Measurements from ENCODE around the gene RNF166.

Gene RNF166

GRCh38 chr16:88723911-88724310 lies 17.7 kb upstream of the RNF166 start:
- no peak for DNase-seq (ENCODE audit: low read depth, low spot score)

DNA sequence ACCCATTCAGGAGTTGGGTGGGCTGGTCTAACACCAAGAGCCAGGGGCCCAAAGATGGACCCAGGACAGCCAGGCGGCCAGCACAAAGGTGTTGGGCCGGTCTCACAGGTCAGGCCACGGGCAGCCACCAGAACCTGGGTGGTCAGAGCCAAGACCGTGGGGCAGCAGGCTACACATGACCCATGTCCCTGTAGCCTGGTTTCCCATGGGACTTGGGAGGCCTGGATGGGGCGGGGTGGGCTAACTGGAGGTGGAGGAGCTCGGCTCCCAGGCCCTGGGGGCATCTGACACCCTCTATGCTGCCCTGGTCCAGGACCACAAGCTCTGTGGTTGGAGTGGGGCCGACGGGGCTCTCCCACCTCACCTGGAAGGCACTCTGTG lies 17.3 kb upstream of the RNF166 start:
- no peak for DNase-seq (ENCODE audit: low read depth, low spot score)

- no peak for DNase-seq (ENCODE audit: low read depth, low spot score)
Observed at GRCh38 chr16:88722784-88723506, 16.7 kb upstream of the RNF166 start.

DNA sequence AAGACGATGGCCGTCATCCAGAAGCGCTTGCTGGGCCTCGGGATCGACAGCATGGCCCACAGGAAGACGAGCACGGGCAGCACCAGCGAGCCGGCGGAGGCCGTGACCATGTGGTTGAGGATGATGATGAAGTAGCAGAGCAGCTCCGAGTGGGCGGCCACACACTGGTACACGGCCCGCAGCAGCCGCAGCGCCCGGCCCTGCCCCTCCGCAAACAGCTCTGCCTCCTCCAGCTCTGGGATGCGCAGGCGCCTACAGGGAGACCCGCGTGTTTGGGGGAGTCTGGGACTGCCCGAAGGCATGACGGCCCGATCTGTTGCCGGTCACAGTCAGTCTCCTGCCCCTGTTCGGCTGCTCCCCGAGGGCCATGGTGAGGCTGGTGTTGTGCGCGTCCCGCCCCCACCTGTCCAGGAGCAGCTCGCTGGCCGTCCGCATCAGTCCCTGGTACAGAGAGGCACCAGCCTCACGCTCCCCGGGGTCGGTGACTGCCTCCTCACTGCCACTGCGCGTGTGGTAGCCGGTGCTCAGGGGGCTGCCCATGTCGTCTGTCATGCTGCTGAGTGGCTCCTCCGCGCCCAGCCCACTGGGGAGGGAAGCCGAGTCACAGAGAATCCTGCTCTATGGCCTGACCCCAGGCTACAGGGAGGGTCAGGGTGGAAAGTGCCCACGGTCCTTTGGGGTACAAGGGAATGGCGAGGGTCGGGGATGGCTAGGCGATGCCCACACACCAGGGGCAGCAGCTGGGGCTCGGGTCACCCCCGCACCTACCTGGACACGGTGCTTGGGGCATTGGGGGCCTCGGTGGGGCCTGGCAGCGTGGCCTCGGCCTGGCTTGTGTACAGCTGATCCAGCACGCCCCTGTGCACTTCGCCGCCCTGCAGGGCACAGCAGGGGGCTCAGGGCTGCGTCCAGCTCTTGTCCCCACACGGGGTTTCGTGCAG lies 15.9 kb upstream of the RNF166 start:
- DNase-seq (ENCODE audit: low read depth, low spot score) = no peak

GRCh38 chr16:88721236-88721635 lies 15.0 kb upstream of the RNF166 start:
- no peak for DNase-seq (ENCODE audit: low read depth, low spot score)

GRCh38 chr16:88720396-88720970 lies 14.3 kb upstream of the RNF166 start:
- no peak for DNase-seq (ENCODE audit: low read depth, low spot score)

DNA sequence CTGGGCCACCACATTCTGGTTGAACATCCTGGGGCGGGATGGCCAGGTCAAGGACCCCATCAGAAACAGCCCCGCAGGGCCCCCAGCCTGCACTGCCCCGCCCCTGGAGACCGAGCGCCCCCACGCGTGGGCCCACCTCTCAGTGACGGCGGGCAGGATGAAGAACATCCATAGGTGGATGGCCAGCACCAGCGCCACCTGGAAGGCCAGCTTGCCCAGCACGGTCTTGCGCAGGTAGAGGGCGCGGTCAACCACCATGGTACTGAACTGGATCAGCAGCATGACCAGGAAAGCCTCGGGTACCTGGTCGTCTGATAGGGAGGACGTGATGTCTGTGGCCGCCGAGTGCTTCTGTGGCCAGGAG lies 13.7 kb upstream of the RNF166 start:
- no peak for DNase-seq (ENCODE audit: low read depth, low spot score)

DNA sequence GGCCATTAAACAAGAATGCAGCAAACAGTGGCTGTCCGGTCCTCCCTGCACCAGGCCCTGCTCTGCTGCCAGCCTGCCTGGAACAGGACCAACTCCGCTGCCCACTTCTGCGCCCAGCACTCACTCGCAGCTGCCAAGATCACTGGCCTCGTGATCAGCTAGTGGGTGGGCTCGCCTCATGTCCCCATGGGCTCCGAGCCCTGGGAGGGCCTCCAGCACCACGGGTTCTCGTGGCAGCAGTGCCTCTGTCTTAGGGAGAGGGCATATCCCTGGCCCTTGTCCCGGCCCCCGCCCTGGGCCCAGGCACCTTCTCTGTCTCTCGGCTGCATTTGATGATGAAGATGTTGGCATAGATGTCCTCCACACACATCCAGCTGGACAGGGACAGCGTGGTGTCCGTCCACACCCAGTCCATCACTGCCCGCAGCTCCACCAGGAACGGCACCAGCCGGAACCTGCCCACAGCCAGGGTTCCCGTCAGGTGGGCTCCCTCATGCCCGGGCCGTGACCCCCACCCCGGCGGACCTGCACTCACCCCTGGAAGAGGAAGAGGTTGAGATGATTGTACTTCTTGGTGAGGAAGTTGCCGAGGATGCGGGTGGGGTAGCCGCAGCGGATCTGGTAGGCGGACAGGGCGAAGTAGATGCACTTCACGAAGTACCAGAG lies 13.2 kb upstream of the RNF166 start:
- no peak for DNase-seq (ENCODE audit: low read depth, low spot score)

DNA sequence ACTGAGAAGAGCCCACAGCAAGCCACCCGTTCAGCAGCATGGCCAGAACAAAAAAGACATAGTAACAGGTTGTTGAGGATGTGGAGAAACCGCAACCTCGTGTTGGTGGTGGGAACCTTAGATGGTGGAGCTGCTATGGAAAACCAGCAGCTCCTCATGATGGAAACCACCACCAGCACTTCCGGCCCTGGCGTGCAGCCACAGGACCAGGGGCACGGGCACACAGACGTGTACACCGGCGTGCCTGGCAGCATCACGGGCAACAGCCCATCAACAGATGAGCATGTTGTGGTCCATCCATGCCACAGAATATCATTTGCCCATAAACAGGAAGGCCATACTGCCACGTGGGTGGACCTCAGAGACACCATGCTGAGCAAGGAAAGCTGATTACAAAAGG lies 12.0 kb upstream of the RNF166 start:
- no peak for DNase-seq (ENCODE audit: low read depth, low spot score)

DNA sequence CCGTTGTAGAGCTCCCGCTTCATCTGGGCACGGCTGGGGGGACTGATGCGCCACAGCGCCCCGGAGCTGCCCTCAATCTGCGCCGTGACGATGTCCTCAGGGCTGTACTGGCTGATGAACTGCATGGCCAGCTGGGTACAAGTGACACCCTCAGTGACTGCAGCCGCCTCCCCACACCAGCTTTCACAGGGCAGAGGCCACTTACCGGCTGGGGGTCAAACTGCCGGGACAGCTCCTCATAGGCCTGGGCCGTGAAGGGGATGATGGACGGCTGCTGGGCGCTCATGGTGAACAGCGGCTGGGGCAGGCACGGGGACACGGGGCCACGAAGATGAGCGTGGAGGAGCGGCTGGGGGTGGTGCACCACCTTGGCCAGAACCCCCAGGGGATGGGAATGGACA lies 10.4 kb upstream of the RNF166 start:
- no peak for DNase-seq (ENCODE audit: low read depth, low spot score)

DNA sequence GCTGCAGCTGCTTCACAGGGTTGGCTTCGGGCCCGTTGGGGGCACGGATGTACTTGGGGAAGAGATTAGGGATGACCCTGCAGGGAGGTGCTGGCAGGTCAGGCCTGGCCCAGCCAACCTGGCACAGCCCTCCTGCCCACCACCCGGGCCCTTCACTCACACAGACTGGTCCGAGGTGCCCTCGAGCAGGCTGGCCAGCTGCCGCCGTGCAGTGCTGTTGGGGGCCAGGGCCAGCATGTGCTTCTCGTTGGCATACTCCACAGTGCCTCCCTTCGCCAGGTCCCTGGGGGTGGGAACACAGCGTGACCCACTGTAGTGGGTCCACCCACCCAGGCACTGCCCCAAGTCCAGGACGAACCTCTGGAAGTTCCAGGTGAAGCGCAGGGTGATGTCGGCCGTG lies 10.0 kb upstream of the RNF166 start:
- no peak for DNase-seq (ENCODE audit: low read depth, low spot score)

DNA sequence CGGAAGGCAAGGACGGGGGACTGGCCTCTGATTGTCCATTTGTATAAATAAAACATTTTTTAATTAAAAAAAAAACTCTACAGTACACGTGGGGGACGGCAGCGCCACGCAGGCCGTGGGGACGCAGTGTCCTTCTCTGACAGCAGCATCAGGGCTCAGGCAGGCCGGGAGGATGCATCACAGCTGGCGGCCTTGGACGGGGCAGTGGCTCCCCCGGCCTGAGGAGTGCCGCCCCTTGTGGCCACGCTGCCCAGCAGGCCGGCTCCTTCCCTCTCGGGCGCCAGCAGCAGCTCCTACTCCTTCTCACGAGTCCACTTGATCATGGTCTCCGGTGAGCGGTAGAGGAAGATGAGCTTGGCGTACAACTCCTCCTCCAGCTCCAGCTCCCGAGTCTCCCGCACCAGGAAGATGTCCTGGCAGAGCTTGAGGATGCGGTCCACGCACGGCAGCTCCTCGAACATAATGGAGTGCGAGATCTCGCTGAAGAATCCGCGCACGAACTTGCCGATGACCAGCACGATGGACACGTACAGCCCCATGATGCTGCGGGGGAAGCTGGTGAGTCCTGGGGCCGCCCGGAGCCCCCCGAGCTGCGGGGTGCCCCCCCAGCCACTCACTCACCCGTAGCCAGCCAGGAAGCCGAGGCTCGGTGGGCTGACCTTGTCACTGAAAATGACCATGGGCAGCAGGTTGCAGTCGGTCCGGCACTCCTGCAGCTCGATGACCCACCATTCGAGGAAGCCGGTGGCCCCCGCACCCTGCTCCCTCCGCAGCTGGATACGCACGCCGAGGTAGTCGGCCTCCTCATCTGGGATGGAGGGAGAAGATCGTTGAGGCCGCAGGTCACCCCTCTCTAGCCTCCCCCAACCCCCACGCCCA lies 9.3 kb upstream of the RNF166 start:
- DNase-seq (ENCODE audit: low read depth, low spot score) = no peak

- no peak for DNase-seq (ENCODE audit: low read depth, low spot score)
Observed at GRCh38 chr16:88714420-88715302, 8.5 kb upstream of the RNF166 start.

- DNase-seq (ENCODE audit: low read depth, low spot score) = no peak
Observed at GRCh38 chr16:88713568-88714419, 7.6 kb upstream of the RNF166 start.

DNA sequence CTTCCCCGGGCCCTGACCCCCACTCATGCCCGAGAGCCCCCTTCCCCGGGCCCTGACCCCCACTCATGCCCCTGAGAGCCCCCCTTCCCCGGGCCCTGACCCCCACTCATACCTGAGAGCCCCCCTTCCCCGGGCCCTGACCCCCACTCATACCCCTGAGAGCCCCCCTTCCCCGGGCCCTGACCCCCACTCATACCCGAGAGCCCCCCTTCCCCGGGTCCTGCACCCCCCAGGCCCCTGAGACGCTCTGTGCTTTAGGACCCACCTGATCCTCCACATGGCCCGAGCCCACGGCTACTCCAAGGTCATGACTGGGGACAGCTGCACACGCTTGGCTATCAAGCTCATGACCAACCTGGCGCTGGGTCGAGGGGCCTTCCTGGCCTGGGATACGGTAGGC lies 6.8 kb upstream of the RNF166 start:
- no peak for DNase-seq (ENCODE audit: low read depth, low spot score)

DNA sequence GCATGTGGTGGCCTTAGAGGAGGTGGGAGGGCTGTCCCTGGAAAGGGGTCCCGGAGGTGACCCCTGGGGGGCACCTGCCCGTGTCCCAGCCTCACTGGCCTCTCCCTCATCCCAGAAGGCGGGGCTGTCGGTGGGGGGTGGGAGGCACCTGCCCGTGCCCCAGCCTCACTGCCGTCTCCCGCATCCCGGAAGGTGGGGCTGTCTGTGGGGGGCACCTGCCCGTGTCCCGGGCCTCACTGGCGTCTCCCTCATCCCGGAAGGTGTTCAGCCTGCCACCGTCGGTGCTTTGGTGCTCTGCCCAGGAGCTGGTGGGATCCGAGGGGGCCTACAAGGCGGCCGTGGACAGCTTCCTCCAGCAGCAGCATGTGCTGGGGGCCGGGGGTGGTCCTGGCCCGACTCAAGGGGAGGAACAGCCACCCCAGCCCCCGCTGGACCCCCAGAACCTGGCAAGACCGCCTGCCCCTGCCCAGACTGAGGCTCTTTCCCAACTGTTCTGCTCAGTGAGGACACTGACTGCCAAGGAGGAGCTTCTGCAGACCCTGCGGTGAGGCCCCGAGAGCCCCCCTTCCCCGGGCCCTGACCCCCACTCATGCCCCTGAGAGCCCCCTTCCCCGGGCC lies 6.3 kb upstream of the RNF166 start:
- DNase-seq (ENCODE audit: low read depth, low spot score) = no peak

- no peak for DNase-seq (ENCODE audit: low read depth, low spot score)
Observed at GRCh38 chr16:88711750-88712340, 5.6 kb upstream of the RNF166 start.

- DNase-seq (ENCODE audit: low read depth, low spot score) = no peak
Observed at GRCh38 chr16:88710556-88710955, 4.3 kb upstream of the RNF166 start.

Data from smooth muscle cell of the brain vasculature (primary cell).